Measurements from ENCODE around the gene HYDIN.
A peak's percentile ranks its signal among the peaks of the same experiment; 100 is the strongest.
"Not testable (repeated sequence)": the region's sequence is repeated elsewhere in the genome, so short reads cannot be mapped to it uniquely, and the experiment has no call there.

HYDIN gene

DNA sequence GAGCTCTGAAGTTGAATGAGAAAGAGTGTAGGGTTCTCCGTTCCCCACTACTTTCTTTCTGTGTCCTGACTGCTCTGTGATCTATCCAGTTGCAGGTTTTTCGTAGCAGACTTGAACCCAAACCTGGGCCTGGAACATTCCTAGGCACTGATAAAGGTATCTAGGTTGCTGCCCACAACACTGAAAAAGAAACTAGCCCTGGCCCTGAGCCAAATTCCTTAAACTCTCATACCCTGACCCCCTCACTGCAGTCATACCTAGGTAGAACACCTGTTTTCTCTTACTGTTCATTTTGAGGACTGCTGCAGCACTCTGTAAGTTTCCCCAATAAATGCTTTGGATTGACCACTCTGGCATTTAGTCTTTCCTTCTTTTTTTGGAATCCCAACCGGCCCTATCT lies 5.4 kb downstream of the HYDIN start:
- no peak for DNase-seq (ENCODE audit: low read depth)

DNA sequence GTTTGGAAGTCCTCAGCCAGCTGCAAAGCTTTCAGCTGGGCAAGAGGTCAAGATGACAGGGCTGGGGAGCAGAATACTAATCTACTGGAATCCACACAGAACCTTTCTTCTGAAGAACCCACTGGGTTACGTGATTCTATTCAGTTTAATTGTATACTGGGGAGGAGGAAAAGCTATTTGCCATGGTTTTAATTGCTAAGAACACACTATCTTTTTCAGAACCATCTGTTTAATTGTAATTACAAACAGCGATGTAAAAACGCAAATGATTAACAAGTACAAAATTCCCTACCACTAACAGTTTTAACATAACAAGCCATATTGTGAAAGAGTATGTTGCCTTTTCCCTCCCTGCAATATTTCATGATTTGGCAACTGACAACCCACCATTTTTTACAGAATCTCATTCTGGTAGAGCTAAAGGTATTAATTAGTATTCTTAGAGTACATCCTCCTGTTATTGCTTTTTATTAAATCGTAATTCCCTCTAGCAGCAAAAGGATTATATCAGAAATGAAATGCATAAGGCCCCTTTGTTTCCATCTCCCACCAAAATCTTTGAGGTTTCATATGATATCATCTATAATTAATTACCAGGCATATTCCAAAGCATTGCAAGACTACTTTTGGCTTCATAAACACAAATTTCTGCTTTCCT lies 12.1 kb downstream of the HYDIN start:
- DNase-seq (ENCODE audit: low read depth), result no peak

DNA sequence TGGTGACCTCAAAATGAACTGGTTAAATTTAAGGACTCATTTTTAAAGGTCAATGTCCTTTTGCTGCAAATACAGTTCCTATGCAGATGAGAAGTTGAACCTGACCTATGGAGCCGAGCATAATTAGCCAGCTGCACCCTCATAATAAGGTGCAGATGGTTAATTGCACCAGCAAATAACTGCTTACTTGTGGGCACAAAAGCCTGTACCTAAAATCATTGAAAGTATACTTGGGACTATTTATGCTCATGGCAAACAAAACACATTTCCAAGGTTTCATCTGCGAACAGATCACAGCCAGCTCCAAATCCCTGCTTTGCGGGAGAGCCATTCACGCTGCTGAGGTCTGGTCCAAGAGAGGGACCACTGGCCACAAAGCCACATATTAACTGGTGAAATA lies 13.0 kb downstream of the HYDIN start:
- no peak for DNase-seq (ENCODE audit: low read depth)

DNA sequence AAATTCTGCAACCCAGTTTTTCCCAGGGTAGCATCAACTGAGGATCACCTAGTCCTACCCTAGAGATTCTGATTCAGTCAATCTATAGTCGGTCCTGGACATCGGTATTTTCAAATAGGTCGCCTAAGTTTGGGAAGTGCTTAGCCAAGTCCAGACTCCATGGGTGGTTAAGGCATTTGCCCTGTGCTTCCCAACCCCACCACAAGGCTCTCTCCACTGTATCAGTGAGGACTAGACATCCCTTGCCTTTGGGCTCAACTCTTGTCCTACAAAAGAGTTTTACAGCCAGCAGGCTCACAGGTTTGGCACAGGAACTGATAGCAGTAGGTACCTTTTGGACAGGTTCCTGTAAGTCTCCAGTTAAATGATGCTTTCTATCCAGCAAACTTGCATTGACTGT lies 13.8 kb downstream of the HYDIN start:
- DNase-seq (ENCODE audit: low read depth), result no peak

DNA sequence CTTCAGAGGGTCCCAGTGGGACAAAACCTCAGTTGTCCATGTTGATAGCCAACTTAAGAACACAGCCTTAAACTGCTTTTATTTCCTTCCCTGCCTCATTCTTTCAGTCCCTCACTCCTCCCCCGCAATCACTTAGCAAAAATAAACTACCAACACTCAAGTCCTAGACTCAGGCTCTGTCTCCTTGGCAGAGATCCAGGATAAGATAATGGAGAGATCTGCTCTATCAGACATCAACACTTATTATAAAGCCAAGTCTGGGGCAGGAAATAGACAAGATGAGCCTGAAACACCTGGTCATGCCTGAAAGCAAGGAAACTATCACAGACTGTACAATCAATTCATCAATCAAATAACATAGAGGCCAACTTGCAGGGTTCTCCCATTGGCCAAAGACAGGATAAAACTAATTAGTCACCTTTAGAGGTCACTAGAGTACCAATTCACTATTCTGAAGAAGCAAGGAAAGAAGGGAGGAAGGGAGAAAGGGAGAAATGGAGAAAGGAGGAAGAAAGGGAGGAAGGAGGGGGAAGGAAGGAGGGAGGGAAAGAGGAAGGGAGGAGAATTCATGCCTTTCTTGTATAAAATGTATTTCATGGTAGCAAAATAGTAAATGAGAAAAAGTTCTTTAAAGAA lies 15.7 kb downstream of the HYDIN start:
- DNase-seq (ENCODE audit: low read depth), result no peak

DNA sequence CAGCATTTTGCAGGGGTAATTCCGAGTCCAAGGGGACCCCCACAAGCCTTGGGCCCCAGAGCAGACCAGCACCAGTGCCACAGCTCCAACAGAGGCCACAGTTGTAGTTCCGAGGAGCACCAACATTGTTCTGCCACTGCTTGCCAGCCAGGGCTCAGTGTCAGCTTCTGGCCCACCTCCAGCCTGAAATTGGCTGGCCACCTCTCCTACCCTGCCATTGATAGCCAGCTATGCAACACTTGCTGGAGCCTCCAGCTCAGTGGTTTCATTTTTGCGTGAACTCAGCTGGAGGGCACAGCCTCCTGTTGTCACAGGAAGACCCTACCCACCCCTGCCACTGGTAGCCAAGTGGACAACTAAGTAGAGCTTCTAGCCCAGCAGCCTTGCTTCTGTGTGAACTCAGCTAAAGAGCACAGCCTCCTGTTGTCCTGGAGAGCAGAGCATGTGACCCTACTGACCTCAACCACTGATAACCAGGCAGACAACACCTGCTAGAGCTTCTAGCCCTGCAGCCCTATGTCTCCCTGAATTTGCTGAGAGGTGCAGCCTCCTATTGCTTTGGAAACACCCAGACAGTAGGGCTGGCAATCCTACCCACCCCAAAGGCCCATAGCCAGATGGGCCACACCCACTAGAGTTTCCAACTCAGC lies 24.9 kb downstream of the HYDIN start:
- no peak for DNase-seq (ENCODE audit: low read depth)

DNA sequence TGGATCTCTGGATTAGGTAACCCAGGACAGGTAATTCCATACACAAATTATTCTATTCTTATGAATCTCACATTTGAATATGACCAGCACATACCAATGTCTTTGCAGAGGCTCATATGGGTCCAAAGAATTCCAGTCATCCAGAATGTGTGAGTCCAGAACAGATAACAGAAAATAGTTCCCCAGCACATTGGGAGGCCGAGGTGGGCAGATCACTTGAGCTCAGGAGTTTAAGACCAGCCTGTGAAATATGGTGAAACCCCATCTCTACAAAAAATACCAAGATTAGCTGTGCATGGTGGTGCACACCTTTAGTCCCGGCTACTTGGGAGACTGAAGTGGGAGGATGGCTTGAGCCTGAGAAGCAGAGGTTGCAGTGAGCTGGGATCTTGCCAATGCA lies 26.9 kb downstream of the HYDIN start:
- no peak for DNase-seq (ENCODE audit: low read depth)

DNA sequence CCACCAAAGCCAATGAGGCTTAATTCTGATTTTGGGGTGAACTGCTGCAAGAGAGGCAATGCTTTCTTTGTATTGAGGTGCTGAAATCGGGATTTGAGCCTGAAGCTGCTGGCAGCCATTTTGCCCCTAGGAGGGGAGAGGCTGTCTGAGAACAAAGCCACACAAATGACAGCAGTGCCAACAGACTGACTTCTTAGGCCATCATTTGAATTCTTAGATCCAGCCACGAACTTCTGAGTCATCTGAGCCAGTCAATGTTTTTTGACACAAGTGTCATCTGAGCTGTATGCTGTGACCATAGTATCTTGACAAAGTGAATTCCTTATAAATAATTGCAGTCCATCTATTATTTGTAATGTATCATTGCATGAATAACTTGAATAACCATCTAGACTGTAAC lies 29.0 kb downstream of the HYDIN start:
- DNase-seq (ENCODE audit: low read depth), result no peak

DNA sequence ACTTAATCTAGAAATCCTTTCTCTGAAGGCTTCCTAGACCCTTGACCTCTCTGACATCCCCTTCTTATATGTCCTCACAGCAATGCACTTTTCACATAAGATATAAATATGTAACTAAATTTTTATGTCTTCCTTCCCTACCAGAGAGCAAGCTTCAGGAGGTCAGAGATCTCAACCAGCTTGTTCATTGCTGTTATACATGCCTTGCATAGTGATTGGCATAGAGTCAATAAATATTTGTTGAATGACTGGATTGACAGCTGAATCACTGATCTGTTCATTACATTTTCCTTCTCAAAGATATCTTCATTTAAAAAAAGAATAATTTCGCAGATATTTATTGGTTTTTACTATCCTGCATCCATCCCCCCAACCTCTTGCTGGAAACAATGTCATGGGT lies 29.5 kb downstream of the HYDIN start:
- peak; percentile 35 for DNase-seq (ENCODE audit: low read depth)

DNA sequence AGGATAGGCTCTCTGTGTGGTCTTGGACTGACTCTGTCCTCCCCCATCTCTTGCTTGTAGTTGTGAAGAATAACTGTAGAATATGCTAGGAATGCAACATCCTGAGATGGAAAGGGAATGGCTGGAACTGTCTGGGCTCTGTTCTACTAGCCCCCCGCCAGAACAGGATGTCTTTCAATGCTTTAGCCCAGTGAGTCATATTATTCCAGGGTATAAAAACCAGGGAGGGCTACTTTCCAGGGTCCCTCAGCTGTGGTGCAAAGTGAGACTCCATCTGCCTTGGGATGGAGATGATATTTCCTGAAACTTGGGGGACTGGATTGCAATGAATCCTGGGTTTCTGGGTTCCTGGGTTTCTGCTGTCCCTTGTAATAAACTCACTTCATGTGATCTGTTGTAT lies 32.1 kb downstream of the HYDIN start:
- no peak for DNase-seq (ENCODE audit: low read depth)

DNA sequence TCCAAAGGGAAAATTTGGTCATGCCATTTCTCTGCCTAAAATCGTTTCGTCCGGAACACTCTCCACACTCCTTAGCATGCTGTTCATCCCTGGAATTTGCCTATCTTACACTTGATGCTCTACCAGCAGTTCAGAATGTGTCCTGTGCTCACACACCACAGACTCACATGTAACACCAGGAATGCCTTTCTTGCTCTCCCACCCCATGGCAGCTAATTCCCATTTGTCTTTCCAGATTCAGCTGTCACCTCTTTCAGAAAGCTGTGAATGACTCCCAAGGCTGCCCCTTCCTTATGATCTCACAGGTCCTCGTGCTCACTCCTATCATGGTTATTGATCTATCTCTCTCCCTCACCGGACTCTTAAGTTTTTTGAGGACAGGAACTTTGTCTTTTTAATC lies 38.1 kb downstream of the HYDIN start:
- no peak for DNase-seq (ENCODE audit: low read depth)

DNA sequence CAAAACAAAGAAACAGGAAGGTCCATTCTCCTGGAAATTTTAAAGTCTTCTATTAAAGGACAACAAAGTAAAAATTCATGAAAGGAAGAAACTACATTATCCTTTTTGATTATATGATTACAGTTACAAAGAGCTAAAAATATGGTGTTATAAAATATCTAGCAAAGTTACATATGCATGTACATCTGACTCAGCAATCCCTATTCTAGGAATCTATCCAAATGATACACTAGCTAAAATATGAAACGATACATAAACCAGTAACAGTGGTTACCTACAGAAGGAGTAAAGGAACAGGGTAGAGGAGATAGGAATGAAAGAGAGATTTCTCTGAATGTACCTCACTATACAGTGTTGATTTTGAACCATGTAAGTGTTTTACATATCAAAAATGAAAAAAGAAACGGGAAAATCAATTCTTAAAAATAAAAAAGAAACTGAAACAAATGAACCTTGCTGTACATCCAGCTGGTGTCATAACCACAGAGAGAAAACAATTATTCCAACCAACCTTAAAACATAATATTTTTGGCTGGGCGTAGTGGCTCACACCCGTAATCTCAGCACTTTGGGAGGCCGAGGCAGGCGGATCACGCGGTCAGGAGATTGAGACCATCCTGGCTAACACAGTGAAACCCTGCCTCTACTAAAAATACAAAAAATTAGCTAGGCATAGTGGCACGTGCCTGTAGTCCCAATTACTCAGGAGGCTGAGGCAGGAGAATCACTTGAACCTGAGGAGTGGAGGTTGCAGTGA lies 41.4 kb downstream of the HYDIN start:
- DNase-seq (ENCODE audit: low read depth), result no peak

DNA sequence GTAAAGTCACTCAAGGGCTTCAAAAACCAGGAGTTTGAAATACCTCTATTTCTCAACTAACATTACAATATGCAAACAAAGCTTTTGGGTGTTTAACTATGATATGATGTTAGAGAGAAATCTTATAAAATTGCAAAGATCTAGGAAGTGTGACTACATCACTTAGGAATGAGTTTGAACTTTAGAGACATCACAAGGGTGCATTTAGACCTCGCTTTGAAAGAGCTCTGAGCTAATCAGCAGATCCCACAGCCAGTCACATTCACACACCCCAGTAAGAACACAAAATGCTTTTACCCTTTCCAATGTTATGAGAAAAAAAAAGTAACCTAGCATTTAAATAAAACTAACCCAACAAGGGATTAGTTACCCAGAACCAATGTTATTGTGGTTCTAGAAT lies 45.2 kb downstream of the HYDIN start:
- DNase-seq (ENCODE audit: low read depth), result peak; percentile 29

DNA sequence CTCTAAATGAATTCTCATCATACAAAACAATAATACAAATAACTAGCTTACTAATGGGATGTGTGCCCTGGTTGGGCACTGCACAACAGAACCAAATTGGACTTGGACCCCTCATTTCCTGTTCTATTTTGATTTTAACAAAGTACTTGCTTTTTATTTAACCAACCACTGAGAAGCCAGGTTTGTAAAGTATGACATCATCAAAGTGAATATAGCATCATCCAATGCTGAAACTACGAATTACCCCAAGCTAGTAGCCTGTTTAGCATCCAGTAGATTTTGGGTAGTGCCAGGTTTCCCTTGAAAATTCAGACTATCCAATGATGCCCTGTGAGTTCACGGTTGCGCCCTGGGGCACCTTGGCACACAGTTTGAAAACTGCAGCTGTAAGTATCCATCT lies 51.0 kb downstream of the HYDIN start:
- DNase-seq (ENCODE audit: low read depth), result no peak

DNA sequence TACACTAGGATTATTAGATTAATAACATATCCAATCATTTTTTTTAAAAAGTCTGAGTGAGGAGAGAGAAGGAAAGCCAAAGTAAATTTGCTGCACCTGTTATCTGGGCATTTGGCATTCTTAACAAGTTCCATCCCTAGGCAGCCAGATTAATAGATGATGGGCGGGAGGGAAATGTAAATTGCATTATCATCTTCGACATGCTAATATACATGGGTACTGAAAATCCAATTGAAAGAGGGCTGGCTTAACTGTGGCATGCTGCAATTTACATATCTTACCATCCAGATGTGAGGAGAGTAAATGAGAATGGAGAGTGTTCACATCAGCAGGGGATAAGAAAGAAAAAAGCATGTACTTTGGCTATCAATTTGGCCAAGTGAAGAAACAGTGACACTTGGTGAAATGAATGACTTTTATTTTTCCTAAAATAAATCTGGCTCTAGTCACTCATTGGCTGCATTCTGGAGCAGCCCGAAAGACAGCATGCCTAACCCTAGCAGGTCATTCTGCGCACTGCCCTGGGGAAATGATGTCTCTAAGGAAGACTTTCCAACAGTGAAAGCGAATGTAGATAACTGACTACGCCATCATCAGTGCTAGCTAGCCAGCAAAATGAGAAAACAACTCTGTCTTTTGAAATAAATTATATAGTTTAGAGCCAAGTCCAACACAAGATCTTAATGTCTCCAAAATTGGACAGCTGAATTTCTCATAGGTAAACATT lies 57.9 kb downstream of the HYDIN start:
- no peak for DNase-seq (ENCODE audit: low read depth)

DNA sequence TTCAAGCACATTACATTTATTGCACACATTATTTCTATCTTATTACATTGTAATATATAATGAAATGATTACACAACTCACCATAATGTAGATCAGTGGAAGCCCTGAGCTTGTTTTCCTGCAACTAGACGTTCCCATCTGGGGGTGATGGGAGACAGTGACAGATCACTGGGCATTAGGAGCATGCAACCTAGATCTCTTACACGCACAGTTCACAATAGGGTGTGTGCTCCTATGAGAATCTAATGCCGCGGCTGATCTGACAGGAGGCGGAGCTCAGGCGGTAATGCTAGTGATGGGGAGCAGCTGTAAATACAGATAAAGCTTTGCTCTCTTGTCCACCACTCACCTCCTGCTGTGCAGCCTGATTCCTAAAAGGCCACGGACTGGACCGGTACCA lies 69.5 kb downstream of the HYDIN start:
- DNase-seq (ENCODE audit: low read depth), result not testable (repeated sequence)

DNA sequence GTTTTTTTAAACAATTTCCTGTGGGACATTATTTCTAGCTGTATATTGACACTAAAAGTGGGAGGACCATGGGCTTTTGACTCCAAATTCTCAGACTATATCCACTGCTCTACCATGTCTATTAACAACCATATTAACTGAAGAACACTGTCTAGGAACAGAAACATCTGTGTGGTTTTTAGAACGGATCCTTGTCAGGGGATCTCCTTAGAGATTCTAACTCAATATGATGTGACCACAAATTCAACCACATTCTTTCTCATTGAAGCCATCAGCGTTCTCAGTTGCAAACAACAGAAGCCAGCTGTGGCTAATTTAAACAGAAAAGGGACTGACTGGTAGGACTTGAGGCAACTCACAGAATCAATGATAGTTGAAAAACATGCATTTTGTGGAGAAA lies 73.2 kb downstream of the HYDIN start:
- DNase-seq (ENCODE audit: low read depth), result not testable (repeated sequence)

DNA sequence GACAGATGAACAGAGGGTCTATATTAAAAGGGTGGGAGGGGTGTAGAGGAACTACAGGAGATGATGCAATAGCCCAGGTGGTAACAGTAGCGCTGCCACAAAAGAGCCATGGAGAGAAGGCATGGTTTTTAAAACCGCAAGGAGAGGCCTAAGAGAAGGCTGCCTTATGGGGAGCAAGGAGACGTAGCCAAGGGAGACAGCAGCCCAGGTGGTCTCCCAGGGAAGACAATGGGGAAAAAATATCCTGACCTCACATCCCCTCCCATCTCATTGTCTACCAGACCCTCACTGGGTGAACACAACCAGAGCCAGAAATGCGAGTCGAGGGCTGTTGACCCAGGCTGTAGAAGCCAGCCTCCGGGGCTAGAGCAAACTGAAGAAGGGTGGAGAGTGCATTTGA lies 77.2 kb downstream of the HYDIN start:
- not testable (repeated sequence) for DNase-seq (ENCODE audit: low read depth)

DNA sequence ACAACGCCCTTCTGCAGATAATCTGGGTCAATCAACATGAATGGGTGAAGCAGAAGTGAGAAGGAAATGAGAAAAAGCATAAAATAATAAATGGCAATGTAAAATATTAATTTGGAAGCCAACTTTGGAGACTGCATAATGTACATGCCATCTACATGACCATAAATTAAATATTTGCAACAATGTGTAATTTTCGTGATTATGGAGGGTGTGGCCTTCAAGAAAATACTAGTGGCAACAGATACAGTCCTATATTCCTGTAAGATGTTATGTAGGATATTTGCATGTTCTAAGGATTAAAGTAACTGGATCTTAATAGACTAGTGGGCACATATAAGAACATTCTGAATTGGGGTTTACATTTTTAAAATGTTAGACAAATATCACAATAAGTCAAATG lies 78.9 kb downstream of the HYDIN start:
- DNase-seq (ENCODE audit: low read depth), result not testable (repeated sequence)

DNA sequence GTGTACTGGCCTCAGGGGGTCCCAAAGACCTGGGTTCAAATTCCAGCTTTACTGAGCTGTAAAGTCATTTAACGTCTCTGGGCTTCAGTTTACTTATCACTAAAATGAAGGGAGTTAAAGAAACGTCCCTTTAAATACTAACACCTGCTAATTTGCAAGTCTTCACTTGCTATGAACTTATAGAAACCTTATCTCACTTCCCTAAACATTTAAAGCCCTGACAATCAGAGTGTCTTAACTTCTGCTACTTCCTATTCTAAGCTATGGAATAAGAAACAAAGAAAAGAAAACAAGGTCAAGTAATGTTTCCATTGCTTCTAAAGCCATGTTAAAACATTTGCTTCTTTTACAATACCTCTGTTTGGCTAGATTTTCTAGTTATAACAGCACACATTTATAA lies 87.3 kb downstream of the HYDIN start:
- DNase-seq (ENCODE audit: low read depth), result not testable (repeated sequence)

DNA sequence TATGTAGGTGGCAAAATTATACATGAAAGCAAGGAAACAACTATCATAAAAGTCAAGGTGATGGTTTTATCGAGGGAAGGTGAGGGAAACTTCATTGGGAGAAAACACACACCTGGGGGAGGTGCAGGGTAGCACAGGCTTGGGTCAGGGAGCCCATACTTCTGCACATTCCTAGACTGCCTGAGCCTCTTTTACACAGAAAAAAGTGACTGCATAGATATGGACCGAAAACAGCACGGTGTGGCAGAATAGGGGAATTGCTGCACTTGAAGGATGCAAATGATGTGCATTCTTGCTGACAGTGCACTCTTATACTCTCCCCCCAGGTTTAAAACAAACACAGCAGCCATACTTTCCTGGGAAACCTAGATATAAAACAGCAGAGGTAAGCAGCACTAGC lies 120.0 kb downstream of the HYDIN start:
- not testable (repeated sequence) for DNase-seq (ENCODE audit: low read depth)

DNA sequence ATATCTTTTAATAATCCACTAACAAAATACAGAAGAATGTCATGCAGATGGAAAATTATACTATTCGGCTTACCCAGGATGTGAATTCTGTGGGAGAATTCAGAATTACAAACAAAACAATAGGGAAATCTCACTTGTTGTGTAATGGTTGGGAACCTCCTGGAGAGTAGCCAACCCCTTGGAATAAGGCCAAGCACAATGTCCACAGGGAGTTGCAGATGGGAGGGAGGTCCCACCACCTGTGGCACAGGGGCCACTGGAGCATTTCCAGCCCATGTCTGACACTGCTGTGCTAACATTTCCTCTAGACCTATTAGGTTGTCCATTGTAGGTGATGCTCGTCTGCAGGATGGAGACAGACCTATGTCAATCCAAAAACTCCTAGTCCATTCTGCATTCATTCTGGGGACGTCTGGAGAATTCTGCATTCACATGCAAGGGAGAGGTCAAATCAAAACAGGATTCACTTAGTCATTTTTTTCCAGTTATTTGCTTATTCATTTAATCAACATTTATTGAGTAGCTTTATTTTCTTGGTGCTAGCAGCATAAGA lies 120.8 kb downstream of the HYDIN start:
- DNase-seq (ENCODE audit: low read depth), result not testable (repeated sequence)

All from HS-5 (cell line).